GM18505 (cell line): Measurements from ENCODE around the gene TM4SF5.

ENCODE experiments used
- ATAC-seq: cut with Tn5 transposase; IDR thresholded peaks from one replicate; pipeline ENCODE4 v1.9.1; 2021; ENCODE audit not compliant: unreplicated experiment
- POLR2A ChIP-seq: IDR thresholded peaks from 4 replicates; pipeline ENCODE4 v1.6.1; 2011; ENCODE audit warnings: borderline replicate concordance; ENCODE audit not compliant: insufficient read depth, insufficient read length; ENCODE audit errors: extremely low read depth

TM4SF5 gene

DNA sequence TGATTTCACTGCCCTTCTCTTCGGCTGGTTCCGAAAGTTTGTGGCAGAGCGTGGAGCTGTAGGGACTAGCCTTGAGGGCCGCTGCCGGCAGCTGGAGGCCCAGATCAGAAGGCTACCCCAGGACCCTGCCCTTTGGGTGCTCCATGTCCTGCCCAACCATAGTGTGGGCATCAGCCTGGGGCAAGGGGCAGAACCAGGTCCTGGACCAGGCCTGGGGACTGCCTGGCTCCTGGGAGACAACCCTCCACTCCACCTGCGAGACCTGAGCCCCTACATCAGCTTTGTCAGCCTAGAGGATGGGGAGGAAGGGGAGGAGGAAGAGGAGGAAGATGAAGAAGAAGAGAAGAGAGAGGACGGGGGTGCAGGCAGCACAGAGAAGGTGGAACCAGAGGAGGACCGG is 31.1 kb upstream of the TM4SF5 start:
- TF ChIP-seq POLR2A = no peak
- no peak for ATAC-seq

DNA sequence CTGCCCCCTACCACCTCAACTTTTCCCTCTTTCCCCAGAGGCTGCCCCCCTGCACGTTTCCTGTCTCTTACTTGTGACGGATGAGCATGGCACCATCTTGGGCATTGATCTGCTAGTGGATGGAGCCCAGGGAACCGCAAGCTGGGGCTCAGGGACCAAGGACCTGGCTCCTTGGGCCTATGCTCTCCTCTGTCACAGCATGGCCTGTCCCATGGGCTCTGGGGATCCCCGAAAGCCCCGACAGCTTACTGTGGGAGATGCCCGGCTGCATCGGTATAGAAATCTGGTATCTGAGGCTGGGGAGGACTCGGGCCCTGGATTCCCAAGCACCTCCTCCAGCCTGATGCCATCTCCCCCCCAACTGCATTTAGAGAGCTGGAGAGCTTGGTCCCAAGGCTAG is 30.1 kb upstream of the TM4SF5 start:
- TF ChIP-seq POLR2A = no peak
- ATAC-seq = no peak

DNA sequence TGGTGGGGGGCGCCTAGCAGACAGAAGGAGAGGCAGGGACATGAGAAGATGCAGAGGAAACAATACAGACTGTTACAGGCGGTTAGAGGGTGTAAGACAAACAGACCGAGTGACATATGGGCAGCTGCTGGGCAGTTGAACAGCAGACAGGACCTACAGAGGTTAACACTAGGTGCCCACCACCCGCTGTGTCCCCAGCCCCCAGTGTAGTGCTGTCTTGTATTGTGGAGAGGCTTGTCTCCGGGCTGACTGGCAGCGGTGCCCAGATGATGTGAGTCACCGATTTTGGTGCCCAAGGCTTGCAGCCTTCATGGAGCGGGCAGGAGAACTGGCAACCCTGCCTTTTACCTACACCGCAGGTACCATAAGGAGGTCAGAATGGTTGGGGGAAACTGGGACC is 29.6 kb upstream of the TM4SF5 start:
- no peak for TF ChIP-seq POLR2A
- ATAC-seq = no peak

DNA sequence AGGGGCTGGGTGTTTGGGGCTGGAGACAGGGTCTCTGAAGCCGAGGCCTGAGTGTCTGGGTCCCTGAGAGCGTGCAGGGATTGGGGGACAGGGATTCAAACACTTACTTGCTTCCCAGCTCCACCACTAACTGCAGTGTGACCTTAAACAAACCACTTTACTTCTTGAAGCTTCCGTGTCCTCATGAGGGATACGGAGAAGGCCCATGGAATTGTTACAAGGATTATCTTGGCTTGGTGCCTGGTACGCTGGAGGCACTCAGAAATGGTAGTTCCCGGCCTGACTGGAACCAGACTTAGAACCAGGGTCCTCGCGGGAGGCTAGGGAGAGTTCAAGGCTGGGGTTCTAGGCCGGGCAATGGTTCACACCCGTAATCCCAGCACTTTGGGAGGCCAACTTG is 29.1 kb upstream of the TM4SF5 start:
- no peak for ATAC-seq
- TF ChIP-seq POLR2A = no peak

DNA sequence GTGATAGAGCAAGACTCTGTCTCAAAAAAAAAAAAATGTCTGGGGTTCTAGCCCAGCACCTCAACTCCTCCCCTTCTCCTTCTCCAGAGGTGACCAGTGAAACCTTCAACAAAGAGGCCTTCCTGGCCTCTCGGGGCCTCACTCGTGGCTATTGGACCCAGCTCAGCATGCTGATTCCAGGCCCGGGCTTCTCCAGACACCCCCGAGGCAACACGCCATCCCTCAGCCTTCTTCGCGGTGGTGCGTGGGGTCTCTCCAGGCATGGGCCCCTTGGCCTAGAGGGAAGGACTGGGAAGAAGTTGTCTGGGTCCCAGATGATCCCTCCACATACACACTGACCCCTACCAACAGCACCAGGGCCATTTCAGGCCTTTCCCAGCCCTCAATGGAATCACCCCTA is 28.5 kb upstream of the TM4SF5 start:
- no peak for TF ChIP-seq POLR2A
- ATAC-seq = no peak

GRCh38 chr17:4743898-4744297 is 27.8 kb upstream of the TM4SF5 start:
- no peak for ATAC-seq
- TF ChIP-seq POLR2A = no peak

DNA sequence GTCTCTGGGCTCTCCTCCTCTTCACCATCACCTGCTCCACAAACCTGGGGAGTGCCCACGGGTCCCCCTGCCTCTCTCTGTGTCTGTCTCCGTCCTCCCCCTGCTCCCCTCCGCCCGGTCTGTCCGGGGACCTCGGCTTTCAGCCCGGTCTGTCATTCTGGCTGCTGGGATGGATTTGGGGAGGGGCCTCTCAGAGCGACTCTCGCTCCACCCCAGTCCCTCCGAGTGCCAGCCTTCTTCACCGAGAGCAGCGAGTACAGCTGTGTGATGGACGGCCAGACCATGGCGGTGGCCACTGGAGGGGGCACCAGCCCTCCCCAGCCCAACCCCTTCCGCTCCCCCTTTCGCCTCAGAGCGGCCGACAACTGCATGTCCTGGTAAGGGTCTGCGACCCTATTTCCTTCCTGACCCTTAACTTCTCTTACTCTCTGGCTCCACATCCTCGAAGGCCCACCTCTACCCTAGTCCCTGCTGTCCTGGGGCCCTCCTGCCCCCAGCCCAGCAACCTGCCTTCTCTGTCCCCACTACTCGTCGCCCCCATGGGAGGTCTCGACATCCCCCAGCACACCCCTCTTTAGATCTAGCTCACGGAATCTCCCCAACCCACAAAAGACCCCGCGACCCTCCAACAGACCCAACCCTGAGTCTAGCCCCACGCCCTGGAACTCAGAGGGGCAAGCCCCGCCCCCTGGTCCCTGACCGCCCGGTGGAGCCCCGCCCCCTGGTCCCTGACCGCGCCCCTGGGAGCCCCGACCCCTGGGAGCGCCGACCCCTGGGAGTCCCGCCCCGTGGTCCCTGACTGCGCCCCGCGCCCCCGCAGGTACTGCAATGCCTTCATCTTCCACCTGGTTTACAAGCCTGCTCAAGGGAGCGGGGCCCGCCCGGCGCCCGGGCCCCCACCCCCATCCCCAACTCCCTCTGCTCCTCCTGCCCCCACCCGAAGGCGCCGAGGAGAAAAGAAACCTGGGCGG is 26.4 kb upstream of the TM4SF5 start:
- no peak for TF ChIP-seq POLR2A
- ATAC-seq = no peak

- TF ChIP-seq POLR2A = no peak
- ATAC-seq = no peak
Observed at GRCh38 chr17:4747847-4748246, 23.8 kb upstream of the TM4SF5 start.

GRCh38 chr17:4748686-4749085 is 23.0 kb upstream of the TM4SF5 start:
- no peak for ATAC-seq
- TF ChIP-seq POLR2A = no peak

DNA sequence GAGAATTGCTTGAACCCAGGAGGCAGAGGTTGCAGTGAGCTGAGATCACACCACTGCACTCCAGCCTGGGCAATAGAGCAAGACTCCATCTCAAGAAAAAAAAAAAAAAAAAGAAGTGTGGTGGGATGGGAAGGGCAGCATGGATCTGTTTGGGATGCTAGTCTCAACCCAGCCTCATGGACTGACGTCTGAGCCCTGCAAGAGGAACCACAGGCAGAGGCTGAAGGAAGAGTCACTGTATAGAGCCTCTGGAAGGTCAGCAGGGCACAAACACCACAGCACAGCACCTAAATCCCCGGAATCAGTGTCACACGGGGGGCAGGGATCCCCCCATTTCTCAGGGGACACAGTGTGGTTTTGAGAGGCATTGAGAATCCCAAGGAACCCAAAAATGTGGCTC is 21.1 kb upstream of the TM4SF5 start:
- no peak for TF ChIP-seq POLR2A
- no peak for ATAC-seq

DNA sequence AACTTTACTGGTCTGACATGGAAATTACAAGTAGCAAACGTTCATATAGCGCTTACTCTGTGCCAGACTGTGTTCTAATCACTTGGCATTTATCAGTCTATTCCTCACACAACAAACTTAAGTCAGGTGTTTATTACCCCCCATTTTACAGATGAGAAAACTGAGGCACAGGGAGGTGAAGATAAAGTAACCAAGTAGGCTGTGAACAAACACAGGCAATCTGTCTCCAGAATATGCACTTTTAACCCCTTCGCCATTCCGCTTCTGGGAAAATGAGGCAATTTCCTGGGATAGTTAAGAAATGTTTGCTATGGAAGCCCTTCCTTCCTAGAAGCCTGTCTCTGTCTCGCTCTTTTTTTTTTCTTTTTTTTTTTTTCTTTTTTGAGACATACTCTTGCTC is 19.8 kb upstream of the TM4SF5 start:
- no peak for TF ChIP-seq POLR2A
- no peak for ATAC-seq

- no peak for TF ChIP-seq POLR2A
- no peak for ATAC-seq
Observed at GRCh38 chr17:4753392-4753791, 18.3 kb upstream of the TM4SF5 start.

DNA sequence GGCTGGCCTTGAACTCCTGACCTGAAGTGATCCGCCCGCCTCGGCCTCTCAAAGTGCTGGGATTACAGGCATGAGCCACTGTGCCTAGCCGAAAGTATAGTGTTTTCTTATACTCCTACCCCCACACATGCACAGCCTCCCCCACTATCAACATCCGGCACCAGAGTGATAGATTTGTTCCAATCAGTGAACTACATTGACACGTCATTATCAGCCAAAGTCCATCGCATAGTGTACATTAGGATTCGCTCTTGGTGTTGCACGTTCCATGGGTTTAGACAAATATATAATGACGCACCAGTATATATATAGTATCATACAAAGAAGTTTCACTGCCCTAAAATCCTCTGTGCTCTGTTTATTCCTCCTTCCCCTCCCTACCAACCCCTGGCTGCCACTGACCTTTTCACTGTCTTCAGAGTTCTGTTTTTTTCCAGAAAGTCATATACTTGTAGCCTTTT is 11.9 kb upstream of the TM4SF5 start:
- ATAC-seq = no peak
- no peak for TF ChIP-seq POLR2A

DNA sequence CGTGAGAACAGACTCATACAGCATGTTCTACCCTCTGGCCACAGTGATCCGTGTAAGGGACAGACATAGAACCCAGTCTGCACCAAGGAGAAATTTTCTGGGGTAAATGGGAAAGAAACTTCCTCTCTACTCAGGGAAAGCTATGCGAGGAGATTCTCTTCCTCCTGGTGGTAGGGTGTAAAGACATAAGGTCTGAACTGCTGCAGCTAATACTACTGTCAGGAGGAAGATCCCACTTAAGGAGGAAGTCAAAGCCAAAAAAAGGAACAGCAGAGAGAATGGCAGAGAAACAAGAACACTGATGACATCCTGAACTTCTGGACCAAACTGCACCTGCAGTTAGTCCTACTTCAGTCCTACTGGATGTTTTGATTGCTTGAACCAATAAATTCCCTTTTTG is 7.1 kb upstream of the TM4SF5 start:
- TF ChIP-seq POLR2A = no peak
- ATAC-seq = no peak

- TF ChIP-seq POLR2A = no peak
- ATAC-seq = no peak
Observed at GRCh38 chr17:4766201-4766600, 5.5 kb upstream of the TM4SF5 start.

DNA sequence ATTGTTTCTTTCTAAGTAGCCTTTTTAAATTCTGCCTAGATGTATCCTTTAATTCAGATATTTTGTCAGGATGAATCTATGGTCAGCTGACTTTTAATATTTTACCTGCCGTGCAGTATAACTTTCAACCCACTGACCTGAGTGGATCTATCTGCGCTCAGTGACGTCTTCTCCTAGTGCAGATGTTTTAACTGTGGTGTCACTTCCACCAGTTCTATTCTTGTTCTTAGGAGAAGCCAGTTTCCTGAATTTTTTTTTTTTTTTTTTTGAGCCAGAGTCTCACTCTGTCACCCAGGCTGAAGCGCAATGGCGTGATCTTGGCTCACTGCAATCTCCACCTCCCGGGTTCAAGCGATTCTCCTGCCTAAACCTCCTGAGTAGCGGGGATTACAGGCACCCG is 5.0 kb upstream of the TM4SF5 start:
- ATAC-seq = no peak
- TF ChIP-seq POLR2A = no peak

- ATAC-seq = no peak
- no peak for TF ChIP-seq POLR2A
Observed at GRCh38 chr17:4768298-4768697, 3.4 kb upstream of the TM4SF5 start.
